CD4-positive, alpha-beta T cell treated with Interleukin-17A for 1 hour (primary cell): ENCODE results near the gene PRRG2.
A peak's percentile ranks its signal among the peaks of the same experiment; 100 is the strongest.
"Not testable (repeated sequence)": the region's sequence is repeated elsewhere in the genome, so short reads cannot be mapped to it uniquely, and the experiment has no call there.

Experiments
- DNase-seq: peaks from one replicate; pipeline ENCODE4 v3.0.0-alpha.2; 2020

The PRRG2 gene

DNA sequence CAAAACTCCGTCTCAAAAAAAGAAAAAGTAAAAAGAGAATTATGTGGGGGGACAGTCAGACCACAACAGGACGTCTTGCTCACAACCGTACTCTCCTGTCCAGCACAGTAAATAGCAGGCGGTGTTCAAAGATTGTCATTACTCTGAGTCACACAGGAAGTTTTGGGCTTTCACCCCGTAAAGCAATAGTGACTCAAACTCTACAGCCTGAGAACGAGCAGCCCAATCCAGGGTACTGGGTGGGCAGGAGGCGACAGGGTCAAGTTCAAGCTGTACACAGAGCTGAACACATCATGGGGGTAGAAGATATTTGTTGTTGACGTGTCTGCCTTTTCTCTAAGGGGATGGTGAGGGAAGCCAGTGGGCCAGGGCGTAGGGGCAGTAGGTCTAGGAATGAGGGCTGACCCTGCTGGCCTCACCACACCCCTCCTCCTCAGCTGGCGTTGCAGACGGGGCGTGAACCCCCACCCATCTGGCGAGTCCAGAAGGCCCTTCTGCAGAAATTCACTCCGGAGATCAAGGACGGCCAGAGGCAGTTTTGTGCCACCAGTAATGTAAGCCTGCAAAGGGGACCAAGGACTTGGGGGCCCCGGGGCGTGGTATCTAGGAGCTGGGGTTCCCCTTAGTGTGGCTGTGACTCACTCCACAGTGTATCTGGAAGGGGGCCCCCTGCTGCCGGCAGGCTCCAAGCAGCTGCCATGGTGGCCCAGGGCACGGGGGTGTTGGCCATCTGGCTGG lies 33.1 kb downstream of the PRRG2 start:
- peak; percentile 17 for DNase-seq

DNA sequence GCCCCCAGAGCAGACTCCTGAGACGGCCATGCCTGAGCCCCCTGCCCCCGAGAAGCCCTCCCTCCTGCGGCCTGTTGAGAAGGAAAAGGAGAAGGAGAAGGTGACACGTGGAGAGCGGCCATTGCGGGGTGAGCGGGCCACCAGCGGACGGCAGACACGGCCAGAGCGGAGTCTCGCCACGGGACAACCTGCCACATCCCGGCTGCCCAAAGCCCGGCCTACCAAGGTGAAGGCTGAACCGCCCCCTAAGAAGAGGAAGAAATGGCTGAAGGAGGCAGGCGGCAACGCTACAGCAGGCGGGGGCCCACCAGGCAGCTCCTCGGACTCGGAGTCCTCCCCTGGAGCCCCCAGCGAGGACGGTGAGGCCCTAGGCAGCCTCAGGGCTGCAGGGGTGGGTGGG lies 34.7 kb downstream of the PRRG2 start:
- DNase-seq = no peak

DNA sequence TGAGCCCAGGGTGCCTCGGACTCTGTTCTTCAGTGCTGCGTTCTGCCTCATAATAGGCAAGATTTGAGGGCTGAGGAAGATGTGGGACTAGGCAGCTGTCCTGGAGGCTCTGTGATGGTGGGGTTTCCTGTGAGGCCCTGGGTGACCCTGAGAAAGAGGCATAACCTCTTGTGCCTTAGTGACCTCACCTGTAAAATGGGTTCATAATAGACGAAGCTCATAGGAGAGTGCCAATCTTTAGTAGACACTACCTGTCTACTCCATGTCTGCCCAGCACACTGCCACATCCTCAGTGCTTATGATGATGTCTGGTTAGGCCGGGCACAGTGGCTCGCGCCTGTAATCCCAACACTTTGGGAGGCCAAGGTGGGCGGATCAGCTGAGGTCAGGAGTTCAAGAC lies 35.4 kb downstream of the PRRG2 start:
- no peak for DNase-seq

DNA sequence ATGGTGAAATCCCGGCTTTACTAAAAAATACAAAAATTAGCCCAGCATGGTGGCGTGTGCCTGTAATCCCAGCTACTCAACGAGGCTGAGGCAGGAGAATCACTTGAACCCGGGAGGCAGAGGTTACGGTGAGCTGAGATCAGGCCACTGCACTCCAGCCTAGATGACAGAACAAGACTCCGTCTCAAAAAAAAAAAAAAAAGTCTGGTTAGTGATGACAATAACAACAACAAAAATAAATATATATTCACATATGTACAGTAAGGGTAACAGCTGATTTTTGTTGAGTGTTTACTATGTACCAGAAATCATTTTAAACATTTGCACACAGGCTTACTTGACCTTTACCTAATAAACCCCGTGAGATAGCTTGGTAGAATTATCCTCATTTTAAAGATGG lies 35.8 kb downstream of the PRRG2 start:
- DNase-seq = no peak

DNA sequence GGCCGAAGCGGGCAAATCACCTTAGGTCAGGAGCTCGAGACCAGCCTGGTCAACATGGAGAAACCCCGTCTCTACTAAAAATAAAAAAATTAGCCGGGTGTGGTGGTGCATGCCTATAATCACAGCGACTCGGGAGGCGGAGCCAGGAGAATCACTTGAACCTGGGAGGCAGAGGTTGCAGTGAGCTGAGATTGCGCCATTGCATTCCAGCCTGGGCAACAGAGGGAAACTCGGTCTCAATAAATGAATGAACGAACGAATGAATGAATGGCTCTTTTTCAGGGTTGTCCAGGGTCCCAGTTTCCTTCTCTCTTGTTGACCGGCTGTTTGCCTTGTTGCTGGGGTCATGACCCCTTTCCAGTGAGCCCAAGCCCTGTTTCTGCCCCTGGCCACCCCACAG lies 36.7 kb downstream of the PRRG2 start:
- not testable (repeated sequence) for DNase-seq

DNA sequence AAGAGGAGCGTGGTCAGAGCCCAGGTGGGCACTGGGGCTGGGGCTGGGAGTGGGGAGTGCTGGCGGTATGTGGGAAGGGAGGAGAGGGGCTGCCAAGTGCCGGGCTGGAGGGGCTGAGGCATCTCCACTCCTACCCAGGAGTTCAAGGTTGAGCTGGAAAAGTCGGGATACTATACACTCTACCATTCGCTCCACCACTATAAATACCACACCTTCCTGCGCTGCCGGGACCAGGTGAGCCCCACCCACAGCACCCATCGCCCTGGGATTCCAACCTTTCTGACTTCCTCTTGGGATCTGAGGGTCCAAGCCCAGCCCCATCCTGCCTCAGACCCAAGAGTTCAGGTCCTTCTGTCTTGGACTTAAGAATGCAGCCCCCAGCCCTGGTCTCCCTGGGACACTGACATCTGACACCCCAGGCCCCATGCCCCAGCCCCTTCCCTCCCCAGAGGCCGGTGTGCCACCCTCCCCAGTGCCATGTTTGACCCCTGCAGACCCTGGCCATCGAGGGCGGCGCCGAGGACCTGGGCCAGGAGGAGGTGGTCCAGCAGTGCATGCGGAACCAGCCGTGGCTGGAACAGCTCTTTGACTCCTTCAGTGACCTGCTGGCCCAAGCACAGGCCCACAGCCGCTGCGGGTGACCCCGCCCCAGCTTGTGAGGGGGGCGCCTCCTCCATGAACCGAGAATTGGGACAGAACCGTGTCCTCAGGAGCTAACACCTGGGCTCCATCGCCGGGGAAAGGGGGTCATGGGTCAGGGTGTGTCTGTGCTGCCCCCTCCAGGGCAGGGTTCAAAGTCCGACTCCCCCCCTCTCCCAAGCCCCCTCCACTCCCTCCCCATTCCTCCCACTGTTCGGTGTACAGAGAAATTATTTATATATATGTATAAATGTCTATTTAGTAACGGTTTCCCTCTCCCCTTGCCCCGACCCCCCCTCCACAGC lies 44.1 kb downstream of the PRRG2 start:
- DNase-seq = no peak

DNA sequence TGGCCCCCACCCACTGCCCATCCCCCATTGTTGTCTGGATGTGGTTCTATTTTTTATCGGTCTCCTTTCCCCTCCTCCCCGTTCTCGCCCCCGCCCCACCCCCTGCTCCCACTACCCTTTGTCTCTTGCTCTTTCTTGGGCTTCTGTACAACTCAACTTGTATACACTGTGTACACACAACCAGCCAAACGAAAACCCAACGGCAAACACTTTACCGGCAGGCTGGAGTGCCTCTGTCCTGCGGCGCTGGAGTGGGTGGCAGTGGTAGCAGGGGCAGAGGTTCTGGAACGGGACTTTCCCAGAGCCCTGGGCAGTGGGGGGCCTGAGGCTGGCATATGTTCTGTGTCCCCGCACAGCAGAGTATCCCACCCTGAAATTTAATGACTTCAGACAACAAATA lies 45.1 kb downstream of the PRRG2 start:
- DNase-seq = no peak

DNA sequence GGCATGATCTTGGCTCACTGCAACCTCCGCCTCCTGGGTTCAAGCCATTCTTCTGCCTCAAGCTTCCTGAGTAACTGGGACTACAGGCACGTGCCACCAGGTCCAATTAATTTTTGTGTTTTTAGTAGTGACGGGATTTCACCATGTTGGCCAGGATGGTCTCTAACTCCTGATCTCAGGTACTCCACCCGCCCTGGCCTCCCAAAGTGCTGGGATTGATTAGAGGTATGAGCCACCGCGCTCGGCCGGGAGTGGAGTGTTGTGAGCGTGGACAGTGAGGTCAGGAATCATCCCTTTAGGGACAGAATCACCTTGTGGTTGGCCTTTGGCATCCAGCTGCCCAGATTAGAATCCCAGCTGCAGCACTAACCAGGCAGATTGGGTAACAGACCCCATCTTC lies 48.5 kb downstream of the PRRG2 start:
- DNase-seq = no peak

DNA sequence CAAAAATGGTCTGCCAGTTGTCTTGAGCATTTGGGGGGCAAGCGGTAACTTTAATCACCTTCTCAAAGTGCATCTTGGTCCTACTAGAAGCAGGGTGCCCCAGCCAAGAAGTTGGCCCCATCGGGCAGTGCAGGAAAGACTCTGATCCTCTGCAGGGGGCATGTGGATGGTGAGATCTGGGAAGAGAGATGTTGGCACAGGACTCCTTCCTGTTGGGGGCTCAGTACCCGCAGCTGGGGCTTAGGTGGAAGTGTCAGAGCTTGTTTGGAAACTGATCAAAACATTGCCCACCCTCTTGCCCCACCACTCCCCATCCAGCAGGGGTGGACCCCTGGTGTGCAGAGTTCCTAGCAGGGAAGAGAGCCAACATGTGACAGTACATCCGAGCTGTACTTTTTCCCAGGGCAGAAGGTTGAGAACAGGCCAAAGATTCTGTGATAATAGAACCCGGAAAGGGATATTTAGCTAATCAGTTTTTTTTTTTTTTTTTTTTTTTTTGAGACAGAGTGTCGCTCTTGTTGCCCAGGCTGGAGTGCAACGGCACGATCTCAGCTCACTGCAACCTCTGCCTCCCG lies 50.0 kb downstream of the PRRG2 start:
- DNase-seq = no peak

DNA sequence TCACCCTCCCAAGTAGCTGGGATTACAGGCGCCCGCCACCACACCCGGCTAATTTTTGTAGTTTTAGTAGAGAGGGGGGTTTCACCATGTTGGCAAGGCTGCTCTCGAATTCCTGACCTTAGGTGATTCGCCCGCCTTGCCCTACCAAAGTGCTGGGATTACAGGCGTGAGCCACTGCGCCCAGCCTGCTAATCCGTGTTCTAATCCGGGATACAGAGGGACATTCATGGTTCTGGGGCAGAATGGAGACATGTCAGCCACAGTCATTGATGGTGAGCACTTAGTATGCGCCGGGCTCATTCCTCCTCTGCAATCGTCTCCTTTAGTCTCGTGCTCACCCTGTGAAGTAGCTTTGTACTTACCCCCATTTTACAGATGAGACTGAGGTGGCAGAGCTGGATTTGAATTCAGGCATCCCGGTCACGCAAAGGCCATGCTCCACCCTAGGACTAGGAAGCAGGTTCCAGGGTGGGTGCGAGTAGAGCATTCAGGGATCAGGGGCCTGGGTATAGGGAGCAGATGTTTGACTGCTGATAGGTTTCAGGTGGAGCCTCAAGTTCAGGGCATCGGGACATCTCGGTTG lies 50.6 kb downstream of the PRRG2 start:
- DNase-seq = no peak

DNA sequence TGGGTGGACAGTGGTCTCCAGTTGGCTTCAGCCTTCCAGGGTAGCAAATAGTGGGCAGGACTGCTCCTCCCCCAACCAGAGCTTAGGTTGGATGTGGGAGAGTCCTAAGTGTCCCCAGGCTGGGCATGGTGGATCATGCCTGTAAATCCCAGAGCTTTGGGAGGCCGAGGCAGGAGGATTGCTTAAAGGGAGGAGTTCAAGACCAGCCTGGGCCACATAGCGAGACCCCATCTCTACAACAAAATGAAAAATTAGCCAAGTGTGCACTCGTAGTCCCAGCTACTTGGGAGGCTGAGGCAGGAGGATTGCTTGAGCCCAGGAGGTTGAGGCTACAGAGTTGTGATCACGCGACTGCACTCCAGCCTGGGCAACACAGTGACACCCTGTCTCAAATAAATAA lies 51.5 kb downstream of the PRRG2 start:
- no peak for DNase-seq

DNA sequence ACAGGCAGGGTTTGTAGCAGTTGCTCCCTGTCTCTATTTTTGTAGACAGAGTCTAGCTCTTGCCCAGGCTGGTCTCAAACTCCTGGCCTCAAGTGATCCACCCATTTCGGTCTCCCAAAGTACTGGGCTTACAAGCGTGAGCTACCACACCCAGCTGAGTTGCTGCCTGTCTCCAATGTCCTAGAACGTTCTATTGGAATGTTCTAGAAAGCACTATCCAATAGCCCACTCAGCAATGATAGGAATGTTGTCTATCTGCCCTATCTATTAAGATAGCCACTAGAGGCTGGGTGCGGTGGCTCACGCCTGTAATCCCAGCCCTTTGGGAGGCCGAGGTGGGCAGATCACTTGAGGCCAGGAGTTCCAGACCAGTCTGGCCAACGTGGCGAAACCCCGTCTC lies 52.2 kb downstream of the PRRG2 start:
- not testable (repeated sequence) for DNase-seq

DNA sequence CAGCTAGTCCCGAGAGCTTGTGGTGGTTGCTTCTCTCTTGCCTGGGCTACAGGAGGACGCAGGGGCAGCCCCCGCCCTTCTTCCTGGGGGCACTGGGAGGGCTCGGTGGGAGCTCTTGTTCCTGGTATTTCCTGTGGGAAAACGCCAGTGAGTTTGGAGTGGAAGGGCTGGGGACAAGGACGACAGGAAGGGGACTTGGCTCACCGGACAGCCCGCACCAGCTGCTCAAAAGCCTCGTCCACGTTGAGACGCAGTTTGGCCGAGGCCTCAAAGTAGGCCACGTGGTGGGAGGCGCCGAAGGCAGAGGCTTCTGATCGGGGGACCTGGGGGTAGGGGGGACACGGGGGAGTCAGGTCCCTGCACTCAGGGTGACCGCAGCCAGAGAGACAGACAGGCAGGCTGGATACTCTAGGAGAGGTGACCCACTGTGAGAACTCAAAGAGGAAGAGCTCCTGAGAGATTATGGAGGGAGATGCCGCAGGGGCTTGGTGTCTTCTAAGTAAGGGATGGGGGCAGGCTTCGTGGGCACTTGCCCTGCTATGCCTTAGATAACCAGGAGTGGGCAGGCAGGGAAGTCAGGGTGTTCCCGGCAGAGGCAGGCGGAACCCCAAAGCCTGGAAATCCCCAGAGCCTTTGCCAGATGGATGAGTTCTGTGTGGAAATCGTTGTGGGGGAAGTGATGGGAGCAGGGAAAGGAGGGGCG lies 54.6 kb downstream of the PRRG2 start:
- no peak for DNase-seq

DNA sequence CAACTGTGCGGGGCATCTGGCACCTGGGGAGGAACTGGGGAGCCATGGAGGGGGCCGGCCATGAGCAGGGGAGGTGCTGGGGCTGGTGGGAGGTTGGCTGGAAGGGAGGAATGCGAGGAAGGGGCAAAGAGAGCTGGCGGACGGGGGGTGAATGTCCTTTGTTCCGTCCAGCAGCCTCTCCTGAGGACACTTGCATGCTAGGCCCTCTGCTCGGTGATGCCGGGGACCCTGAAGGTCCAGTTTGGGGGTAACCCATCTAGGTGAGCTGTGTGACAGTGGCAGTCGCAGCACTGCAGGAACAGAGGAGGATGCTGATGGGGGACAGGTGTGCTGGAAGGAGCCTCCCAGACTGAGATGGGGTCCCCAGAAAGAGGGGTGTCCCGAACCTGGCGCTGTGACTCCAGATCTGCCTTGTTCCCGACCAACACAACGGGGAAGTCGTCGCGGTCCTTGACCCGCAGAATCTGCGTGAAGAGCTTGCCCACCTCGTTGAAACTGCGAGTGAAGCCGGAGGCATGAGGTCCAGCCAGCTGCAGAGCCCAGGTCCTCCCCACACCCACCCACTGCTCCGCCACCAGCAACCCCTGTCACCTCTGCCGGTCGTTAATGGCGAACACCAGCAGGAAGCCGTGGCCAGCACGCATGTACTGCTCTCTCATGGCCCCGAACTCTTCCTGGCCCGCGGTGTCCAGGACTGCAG lies 55.3 kb downstream of the PRRG2 start:
- no peak for DNase-seq

DNA sequence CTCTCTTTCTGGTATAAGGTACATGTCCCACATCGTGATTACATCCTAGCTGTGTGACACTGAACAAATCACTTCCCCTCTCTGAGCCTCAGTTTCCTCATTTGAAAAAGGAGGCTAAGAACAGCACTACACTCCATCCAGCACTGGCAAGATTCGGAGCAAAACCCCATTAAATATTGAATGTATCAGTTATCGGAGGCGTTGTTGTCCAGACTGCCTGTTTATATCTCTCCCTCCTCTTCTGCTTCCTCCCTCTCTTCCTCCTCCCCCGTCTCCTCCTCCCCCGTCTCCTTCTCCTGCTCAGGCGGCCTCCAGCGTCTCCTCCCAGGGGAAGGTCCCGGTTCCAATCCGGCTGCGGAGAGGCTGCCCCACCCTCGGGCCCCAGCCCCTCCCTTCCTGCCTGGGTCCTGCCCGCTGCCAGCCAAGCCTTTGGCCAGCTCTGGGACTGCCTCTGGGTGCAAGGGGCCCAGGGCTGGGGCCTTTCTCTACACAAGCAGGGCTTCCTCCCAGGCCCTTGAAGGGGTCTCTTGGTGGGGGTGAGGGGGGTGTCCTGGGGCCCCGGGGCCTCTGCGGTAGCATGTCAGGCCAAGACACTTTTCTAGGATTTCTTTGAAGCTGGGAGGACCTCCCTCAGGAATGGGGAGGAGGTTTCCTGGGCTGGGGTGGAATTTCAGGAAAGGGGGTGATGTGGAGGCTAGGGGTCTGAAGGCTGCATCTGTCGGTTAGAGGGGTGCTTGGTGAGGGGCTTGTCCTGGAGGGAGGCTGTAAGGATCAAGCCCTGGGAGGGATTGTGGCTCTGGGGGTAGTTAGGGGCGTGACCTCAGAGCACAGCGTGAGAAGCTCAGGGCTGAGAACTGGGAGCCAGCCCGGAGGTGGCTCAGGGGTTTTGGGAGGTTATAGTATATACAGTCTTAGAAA lies 57.0 kb downstream of the PRRG2 start:
- no peak for DNase-seq

DNA sequence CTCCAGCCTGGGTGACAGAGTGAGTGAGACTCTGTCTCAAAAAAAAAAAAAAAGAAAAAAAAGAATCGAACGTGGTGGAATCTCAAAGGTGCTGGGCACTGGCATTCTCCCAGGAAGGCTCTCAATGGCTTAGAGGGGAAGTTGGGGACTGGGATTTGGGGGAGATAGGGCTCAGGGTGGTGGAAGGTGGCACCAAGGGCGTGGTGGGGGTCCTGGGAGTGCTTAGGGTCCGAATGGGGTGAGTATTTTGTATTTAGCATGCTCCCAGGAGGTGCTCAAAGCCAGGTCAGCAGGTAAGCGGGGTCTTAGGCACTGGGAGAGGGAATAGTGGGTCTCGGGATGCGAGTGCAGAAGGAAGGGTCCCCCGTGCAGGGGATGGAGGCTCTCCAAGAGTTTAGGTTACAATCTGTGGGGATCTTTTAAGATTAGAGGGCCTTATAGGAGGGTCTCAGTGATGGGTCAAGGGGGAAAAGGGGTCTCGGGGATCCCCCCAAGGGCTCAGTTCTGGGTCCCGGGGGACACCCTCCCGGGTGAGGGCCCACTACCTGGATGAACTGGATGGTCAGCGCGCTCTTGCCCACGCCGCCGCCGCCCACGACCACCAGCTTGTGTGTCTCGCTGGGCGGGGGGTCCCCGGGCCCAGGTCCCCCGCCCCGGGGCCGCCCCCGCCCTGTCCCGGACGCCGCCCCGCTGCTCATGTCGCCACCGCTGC lies 58.4 kb downstream of the PRRG2 start:
- DNase-seq = no peak

DNA sequence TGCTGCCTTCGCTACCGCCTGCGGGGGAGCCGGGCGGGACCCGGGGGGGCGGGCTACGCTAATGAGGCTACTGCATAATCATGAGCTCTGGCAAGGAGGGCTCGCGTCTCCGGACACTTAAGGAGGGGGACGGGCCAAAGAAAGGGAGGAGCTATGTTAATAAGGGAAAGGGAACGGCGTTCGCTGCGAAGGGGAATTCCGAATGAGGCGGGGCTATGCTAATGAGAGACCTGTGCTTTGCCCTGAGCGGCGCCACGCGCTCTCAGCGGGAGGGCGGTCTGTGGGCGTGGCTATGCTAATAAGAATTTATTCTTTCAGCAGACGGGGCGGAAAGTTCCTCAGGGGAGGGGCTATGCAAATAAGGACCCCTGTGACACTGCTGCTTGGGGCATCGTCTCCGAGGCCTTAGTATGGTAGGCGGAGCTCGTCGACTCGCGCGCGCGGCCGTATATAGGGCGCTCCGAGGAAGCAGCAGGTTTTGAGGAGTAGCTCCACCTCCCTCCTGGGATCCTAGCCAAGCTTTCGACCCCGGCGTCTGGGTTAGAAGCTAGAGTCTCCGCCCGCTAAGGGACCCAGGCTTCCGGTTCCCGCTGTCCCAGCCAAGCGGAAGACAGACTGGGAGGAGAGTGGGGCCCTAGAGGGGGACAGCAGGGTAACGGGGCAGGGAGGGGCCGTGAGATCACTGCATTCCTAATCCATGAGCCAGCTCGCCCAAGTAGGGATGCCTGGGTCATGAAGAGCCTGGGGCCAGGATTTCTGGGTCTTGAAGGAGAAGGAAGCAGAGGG lies 59.2 kb downstream of the PRRG2 start, which contains the start of gene RRAS:
Gene RRAS (minus strand): TSS at position 31 of the 786 bp plus-strand sequence. CDS start 45 bp downstream, outside the sequence.
- DNase-seq = peak; percentile 100
